Inflammatory macrophage treated with lipopolysaccharide for 1 hour (primary cell): ENCODE data around the gene KIRREL3.
A peak's percentile ranks its signal among the peaks of the same experiment; 100 is the strongest.

Experiments used
- DNase-seq, 2 donors: peaks; one replicate each; pipeline ENCODE4 v3.0.0-alpha.2; 2020 to 2022

The KIRREL3 gene

GRCh38 chr11:126949066-126949891, 51.3 kb downstream of the KIRREL3 start:
- DNase-seq = no peak

GRCh38 chr11:126948563-126948962, 52.0 kb downstream of the KIRREL3 start:
- DNase-seq = no peak

- no peak for DNase-seq
These were observed 55.3 kb downstream of the KIRREL3 start for GRCh38 chr11:126945319-126945718.

GRCh38 chr11:126943316-126943715, 57.3 kb downstream of the KIRREL3 start:
- no peak for DNase-seq

GRCh38 chr11:126942146-126942545, 58.4 kb downstream of the KIRREL3 start:
- DNase-seq = no peak

GRCh38 chr11:126939552-126939951, 61.0 kb downstream of the KIRREL3 start:
- no peak for DNase-seq

GRCh38 chr11:126938718-126939117, 61.9 kb downstream of the KIRREL3 start:
- DNase-seq = no peak

- DNase-seq = no peak
These were observed 70.3 kb downstream of the KIRREL3 start for GRCh38 chr11:126930091-126930841.

GRCh38 chr11:126929179-126930061, 71.2 kb downstream of the KIRREL3 start:
- DNase-seq = no peak

- no peak for DNase-seq
These were observed 72.9 kb downstream of the KIRREL3 start for GRCh38 chr11:126927623-126928022.

- no peak for DNase-seq
These were observed 74.2 kb downstream of the KIRREL3 start for GRCh38 chr11:126926376-126926791.

- DNase-seq = no peak
These were observed 75.1 kb downstream of the KIRREL3 start for GRCh38 chr11:126925321-126926093.

- DNase-seq = no peak
These were observed 76.1 kb downstream of the KIRREL3 start for GRCh38 chr11:126924376-126925040.

- no peak for DNase-seq
These were observed 79.7 kb downstream of the KIRREL3 start for GRCh38 chr11:126920833-126921232.

- no peak for DNase-seq
These were observed 81.3 kb downstream of the KIRREL3 start for GRCh38 chr11:126919147-126919823.

- DNase-seq = no peak
These were observed 82.0 kb downstream of the KIRREL3 start for GRCh38 chr11:126918556-126918955.

- peak in 1 of 2 donors; percentile 2 for DNase-seq
These were observed 82.9 kb downstream of the KIRREL3 start for GRCh38 chr11:126917531-126918204.

GRCh38 chr11:126915430-126915829, 85.1 kb downstream of the KIRREL3 start:
- DNase-seq = no peak

GRCh38 chr11:126914941-126915340, 85.6 kb downstream of the KIRREL3 start:
- DNase-seq = peak in 1 of 2 donors; percentile 11

GRCh38 chr11:126914166-126914565, 86.4 kb downstream of the KIRREL3 start:
- no peak for DNase-seq
